H1 (cell line): Measurements from ENCODE around the gene INPP4B. TPM values are rescaled to one million over a fixed set of nuclear protein-coding genes. Genes with fewer than 3 reads are reported as not detected.

ENCODE experiments used
- CTCF ChIA-PET: fragments of 300-600 bp; sonication (Branson Sonifier 250); formaldehyde crosslinking; loops from one replicate; lab custom pipeline; 2021; ENCODE audit not compliant: partially characterized antibody; lab: Charles Lee
- POLR2A ChIA-PET: fragments of 300-600 bp; sonication (Branson Sonifier 250); formaldehyde crosslinking; loops from one replicate; lab custom pipeline; 2021; ENCODE audit warnings: inconsistent platforms; ENCODE audit not compliant: partially characterized antibody; lab: Charles Lee
- DNase-seq, 2 experiments: peaks; one replicate each; pipeline versions ENCODE4 v3.0.0 to v3.0.0-alpha.2; 2010 to 2022; ENCODE audit warnings: low spot score in 2 of 2, low read depth in 1 of 2, mixed read lengths in 1 of 2
- FAIRE-seq: peaks from 2 replicates; lab custom pipeline; 2011; peaks lifted over from hg19 to GRCh38; lab: Jason Lieb, UNC
- H2AFZ ChIP-seq: 2 replicates; pipeline ENCODE4 v1.8.1; 2012; ENCODE audit warnings: low read length, inconsistent platforms
- H2AK5ac ChIP-seq: 2 replicates; pipeline ENCODE4 v1.6.1; 2013; ENCODE audit warnings: low read depth, low read length
- H2BK120ac ChIP-seq: replicated peaks from 2 replicates; pipeline ENCODE3; 2013; ENCODE audit warnings: low read depth, low read length, inconsistent platforms
- H2BK12ac ChIP-seq: 2 replicates; pipeline ENCODE4 v1.6.1; 2013; ENCODE audit warnings: low read depth, low read length
- H2BK15ac ChIP-seq: 2 replicates; pipeline ENCODE4 v1.6.1; 2013; ENCODE audit warnings: low read length
- H2BK20ac ChIP-seq: 2 replicates; pipeline ENCODE4 v1.6.1; 2013; ENCODE audit warnings: low read length
- H2BK5ac ChIP-seq: 2 replicates; pipeline ENCODE4 v1.6.1; 2013; ENCODE audit warnings: low read depth, low read length
- H3K14ac ChIP-seq: 2 replicates; pipeline ENCODE4 v1.6.1; 2013; ENCODE audit warnings: inconsistent platforms; ENCODE audit not compliant: insufficient read length
- H3K18ac ChIP-seq: 2 replicates; pipeline ENCODE4 v1.6.1; 2013; ENCODE audit warnings: low read length; ENCODE audit errors: extremely low read depth
- H3K23ac ChIP-seq: 2 replicates; pipeline ENCODE4 v1.6.1; 2013; ENCODE audit warnings: inconsistent platforms; ENCODE audit not compliant: insufficient read length
- H3K23me2 ChIP-seq: 2 replicates; pipeline ENCODE4 v1.6.1; 2013; ENCODE audit warnings: low read depth, low read length
- H3K27ac ChIP-seq: 2 replicates; pipeline ENCODE4 v1.6.1; 2011; ENCODE audit warnings: low read depth, low read length, inconsistent platforms
- H3K27me3 ChIP-seq, 4 experiments: replicated peaks in 1 of 4; 1 replicate in 1 of 4; 2 replicates in 3 of 4; pipeline versions ENCODE4 v1.6.1 to v1.8.1; 2011 to 2013; ENCODE audit warnings: low read length in 3 of 4, mild to moderate bottlenecking in 3 of 4, inconsistent platforms in 2 of 4, mixed read lengths in 2 of 4, moderate library complexity in 1 of 4; ENCODE audit not compliant: control insufficient read depth in 3 of 4, insufficient read depth in 3 of 4; ENCODE audit errors: extremely low read depth in 1 of 4
- H3K36me3 ChIP-seq, 4 experiments: 2 replicates each; pipeline versions ENCODE4 v1.6.1 to v1.8.1; 2011 to 2013; ENCODE audit warnings: mild to moderate bottlenecking in 4 of 4, low read length in 3 of 4, moderate library complexity in 2 of 4, control low read depth in 1 of 4, inconsistent platforms in 1 of 4; ENCODE audit not compliant: insufficient read depth in 4 of 4, control insufficient read depth in 2 of 4
- H3K4ac ChIP-seq: replicated peaks from 2 replicates; pipeline ENCODE3; 2013; ENCODE audit warnings: low read length, low read depth, mixed read lengths, inconsistent platforms; ENCODE audit not compliant: insufficient read length
- H3K4me1 ChIP-seq, 4 experiments: replicated peaks in 1 of 4; 1 replicate in 1 of 4; 2 replicates in 3 of 4; pipeline versions ENCODE4 v1.6.1 to v1.8.1; 2011 to 2013; ENCODE audit warnings: low read length in 3 of 4, inconsistent platforms in 2 of 4, mixed read lengths in 1 of 4; ENCODE audit not compliant: insufficient read depth in 4 of 4, control insufficient read depth in 3 of 4
- H3K4me2 ChIP-seq, 2 experiments: 2 replicates each; pipeline versions ENCODE4 v1.6.1 to v1.8.1; 2011 to 2013; ENCODE audit warnings: low read depth in 2 of 2, low read length in 2 of 2, control low read depth in 1 of 2, inconsistent platforms in 1 of 2, mild to moderate bottlenecking in 1 of 2; ENCODE audit not compliant: insufficient read depth in 1 of 2
- H3K4me3 ChIP-seq, 4 experiments: fragments of 200-600, 300-600 bp in 1 of 4; sonication (generic), shearing (Covaris generic), sonication (Bioruptor Twin) in 1 of 4; 2 replicates each; pipeline versions ENCODE4 v1.5.1 to v1.8.1; 2011 to 2016; ENCODE audit warnings: low read length in 4 of 4, low read depth in 3 of 4, control low read depth in 2 of 4, inconsistent platforms in 2 of 4, mild to moderate bottlenecking in 2 of 4, mixed read lengths in 1 of 4, moderate library complexity in 1 of 4; ENCODE audit not compliant: insufficient read depth in 2 of 4; ENCODE audit errors: extremely low read depth in 1 of 4
- H3K56ac ChIP-seq: replicated peaks from 2 replicates; pipeline ENCODE3; 2013; ENCODE audit warnings: low read depth, mild to moderate bottlenecking, mixed read lengths, low read length, inconsistent platforms; ENCODE audit not compliant: insufficient read length
- H3K79me1 ChIP-seq: 2 replicates; pipeline ENCODE4 v1.6.1; 2013; ENCODE audit warnings: low read depth, low read length, control low read depth
- H3K79me2 ChIP-seq, 2 experiments: 2 replicates each; pipeline versions ENCODE4 v1.6.1 to v1.8.1; 2012 to 2013; ENCODE audit warnings: low read length in 2 of 2, mild to moderate bottlenecking in 2 of 2, inconsistent platforms in 1 of 2; ENCODE audit not compliant: insufficient read depth in 2 of 2, control insufficient read depth in 1 of 2
- H3K9ac ChIP-seq, 4 experiments: replicated peaks in 1 of 4; 1 replicate in 1 of 4; 2 replicates in 3 of 4; pipeline versions ENCODE4 v1.6.1 to v1.8.1; 2011 to 2013; ENCODE audit warnings: low read depth in 3 of 4, low read length in 3 of 4, control low read depth in 2 of 4, mild to moderate bottlenecking in 2 of 4, moderate library complexity in 2 of 4, inconsistent platforms in 1 of 4; ENCODE audit errors: extremely low read depth in 1 of 4
- H3K9me3 ChIP-seq, 2 experiments: 2 replicates each; pipeline versions ENCODE4 v1.6.1 to v1.8.1; 2012 to 2013; ENCODE audit warnings: mild to moderate bottlenecking in 2 of 2, moderate library complexity in 2 of 2, control low read depth in 1 of 2, inconsistent platforms in 1 of 2, low read depth in 1 of 2, low read length in 1 of 2, mixed read lengths in 1 of 2; ENCODE audit not compliant: insufficient read depth in 2 of 2
- H4K20me1 ChIP-seq, 2 experiments: replicated peaks in 1 of 2; 2 replicates each; pipeline versions ENCODE3 to v1.8.1; 2011 to 2013; ENCODE audit warnings: inconsistent platforms in 2 of 2, low read length in 2 of 2, mild to moderate bottlenecking in 1 of 2; ENCODE audit not compliant: insufficient read depth in 2 of 2, control insufficient read depth in 1 of 2
- H4K5ac ChIP-seq: 2 replicates; pipeline ENCODE4 v1.6.1; 2013; ENCODE audit warnings: low read length, low read depth, mixed read lengths, inconsistent platforms; ENCODE audit not compliant: insufficient read length
- H4K8ac ChIP-seq: 2 replicates; pipeline ENCODE4 v1.8.0; 2013; ENCODE audit warnings: mild to moderate bottlenecking, moderate library complexity, low read length, inconsistent platforms; ENCODE audit not compliant: insufficient read depth; ENCODE audit errors: extremely low read depth
- H4K91ac ChIP-seq: replicated peaks from 2 replicates; pipeline ENCODE3; 2013; ENCODE audit warnings: low read length, mixed read lengths, inconsistent platforms; ENCODE audit not compliant: insufficient read length
- CHD2 ChIP-seq: IDR thresholded peaks from 2 replicates; pipeline ENCODE4 v1.6.1; 2012; ENCODE audit warnings: low read length, improper control_type of control experiment
- CTBP2 ChIP-seq: IDR thresholded peaks from 2 replicates; pipeline ENCODE4 v1.7.0; 2011; ENCODE audit warnings: borderline replicate concordance, mild to moderate bottlenecking, moderate library complexity, mixed read lengths, low read length; ENCODE audit not compliant: insufficient read depth, insufficient read length
- GTF2F1 ChIP-seq: IDR thresholded peaks from 2 replicates; pipeline ENCODE4 v1.6.1; 2012; ENCODE audit warnings: low read depth, low read length, improper control_type of control experiment, borderline replicate concordance
- HDAC2 ChIP-seq, 2 experiments: fragments of 300-600 bp in 1 of 2; sonication (generic) in 1 of 2; IDR thresholded peaks; 2 replicates each; pipeline ENCODE4 v1.6.1; 2011 to 2012; ENCODE audit warnings: low read depth in 2 of 2, low read length in 2 of 2, mild to moderate bottlenecking in 2 of 2, moderate library complexity in 2 of 2, borderline replicate concordance in 1 of 2, inconsistent platforms in 1 of 2
- NANOG ChIP-seq: IDR thresholded peaks from 2 replicates; pipeline ENCODE4 v1.6.1; 2011; ENCODE audit warnings: low read length, low read depth, mild to moderate bottlenecking, inconsistent platforms; ENCODE audit not compliant: insufficient read depth, poor library complexity, severe bottlenecking
- SP4 ChIP-seq: IDR thresholded peaks from 2 replicates; pipeline ENCODE4 v1.6.1; 2012; ENCODE audit warnings: low read length, inconsistent platforms
- WGBS, 2 experiments: shearing (Covaris generic) in 1 of 2; methylation state at CpG; one replicate each; pipeline versions ENCODE4 v1.1.6 to v1.1.7; 2013 to 2015; ENCODE audit warnings: low lambda C conversion rate in 2 of 2, mixed read lengths in 2 of 2, inconsistent platforms in 1 of 2, low coverage in 1 of 2, missing lambda C conversion rate in 1 of 2; ENCODE audit not compliant: insufficient replicate concordance in 2 of 2, insufficient coverage in 1 of 2, insufficient read length in 1 of 2; ENCODE audit errors: extremely low coverage in 1 of 2, missing lambda C conversion rate in 1 of 2; 5-methylcytosine and 5-hydroxymethylcytosine counted together
- polyA plus RNA-seq, 7 experiments: library from polyadenylated mRNA; depleted of rRNA in 3 of 7; stranded (reverse) in 5 of 7; unstranded in 2 of 7; fragments of >200 nt in 5 of 7; fragments of 200-250 nt in 2 of 7; gene quantifications; 1 replicate in 5 of 7; 2 replicates in 1 of 7; 4 replicates in 1 of 7; pipeline versions ENCODE4 v1.2.1 to v1.2.3, GENCODE V29; 2011 to 2013; ENCODE audit warnings: missing spikeins in 2 of 7, mixed read lengths in 2 of 7
- total RNA-seq: library from RNA; stranded (reverse); fragmentation: NEBNext Ultra II Directional; extraction: Animal tissue kit (Norgen Biotek cat#: 25700); gene quantifications from 2 replicates; pipeline ENCODE4 v1.2.1, GENCODE V29; 2021

Gene INPP4B
- total and polyA plus RNA-seq, 2 of the 8 experiments (the other 6 are each of a cell fraction or from before 2014, with no cell fraction given): 0.11 to 0.54 TPM

DNA sequence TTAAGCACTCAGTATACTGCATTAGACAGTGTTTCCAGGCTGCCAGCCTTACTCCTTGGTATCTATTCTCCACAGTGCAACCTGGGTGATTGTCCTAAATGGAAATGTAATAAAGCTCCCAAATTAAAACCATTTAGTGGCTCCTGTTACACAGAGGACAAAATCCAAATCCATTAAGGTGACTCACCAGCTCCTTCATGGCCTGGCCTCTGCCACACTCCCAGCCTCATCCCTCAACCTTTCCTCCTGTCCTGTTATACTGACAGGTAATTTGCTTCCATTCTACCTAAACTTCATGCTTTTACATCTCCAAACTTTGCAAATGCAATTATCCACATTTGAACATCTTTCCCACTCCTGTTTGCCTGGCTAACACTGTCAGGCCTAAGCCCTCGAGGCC is 140.3 kb downstream of the INPP4B start:
- ChIA-PET CTCF (interaction anchor here (0.6 to 3.5 kb wide), 4 partner anchors 13 to 353 kb away, joined by 3 to 13 read pairs (median 4); no protein-coding TSS in a partner anchor), POLR2A (no interaction called here)
- Histone ChIP-seq H3K9me3 (no peaks in the 10 kb centered on the region), H4K91ac (no peak overlapping the region), H3K4ac (no peak overlapping the region), H3K36me3 (no peaks in the 10 kb centered on the region), H3K79me1 (no peaks in the 10 kb centered on the region), H3K56ac (no peak overlapping the region), H3K4me2 (no peak overlapping the region), H3K9ac (no peak overlapping the region), H2AK5ac (no peak overlapping the region), H4K5ac (no peak overlapping the region), H3K4me3 (no peak overlapping the region), H2AFZ (no peak overlapping the region), H4K20me1 (no peaks in the 10 kb centered on the region), H3K18ac (no peak overlapping the region), H2BK5ac (no peak overlapping the region), H2BK120ac (no peak overlapping the region), H4K8ac (no peak overlapping the region), H2BK12ac (no peak overlapping the region), H3K23me2 (no peaks in the 10 kb centered on the region; the same call in 1 of the 2 replicates), H3K14ac (no peak overlapping the region), H3K27ac (no peak overlapping the region), H3K79me2 (no peaks in the 10 kb centered on the region), H3K23ac (no peak overlapping the region), H3K27me3 (peaks cover 1 to 11% (median 2%) of the 10 kb centered on the region in 4 experiments; a peak in 4 of 7 replicates), H3K4me1 (no peaks in the 10 kb centered on the region; a peak in 1 of 7 replicates), H2BK20ac (no peak overlapping the region), H2BK15ac (no peak overlapping the region)
- TF ChIP-seq HDAC2 (IDR thresholded peaks at IDR 0.05; ENCODE audit: borderline replicate concordance in 1 of 2, low read depth in 2 of 2, low read length in 2 of 2) (no peak), SP4 (no peak), CHD2 (no peak), NANOG (no peak), CTBP2 (no peak), GTF2F1 (no peak)
- FAIRE-seq: no peak
- WGBS, 2 experiments: 89% methylated on average over 1 of the region's 1 CpG; no CpG with 5 or more reads in 1 of the 2 experiments
- no peak for DNase-seq
